VCaP (cell line): ENCODE measurements around the gene FHOD1.

Source experiments
- H3K27ac ChIP-seq: fragments of 450-650 bp; 2 replicates; pipeline ENCODE4 v1.5.1; 2017
- CTCF ChIP-seq: fragments of 450-650 bp; conservative IDR thresholded peaks from 2 replicates; pipeline ENCODE4 v1.5.1; 2017; ENCODE audit warnings: mild to moderate bottlenecking, moderate library complexity

The FHOD1 gene

DNA sequence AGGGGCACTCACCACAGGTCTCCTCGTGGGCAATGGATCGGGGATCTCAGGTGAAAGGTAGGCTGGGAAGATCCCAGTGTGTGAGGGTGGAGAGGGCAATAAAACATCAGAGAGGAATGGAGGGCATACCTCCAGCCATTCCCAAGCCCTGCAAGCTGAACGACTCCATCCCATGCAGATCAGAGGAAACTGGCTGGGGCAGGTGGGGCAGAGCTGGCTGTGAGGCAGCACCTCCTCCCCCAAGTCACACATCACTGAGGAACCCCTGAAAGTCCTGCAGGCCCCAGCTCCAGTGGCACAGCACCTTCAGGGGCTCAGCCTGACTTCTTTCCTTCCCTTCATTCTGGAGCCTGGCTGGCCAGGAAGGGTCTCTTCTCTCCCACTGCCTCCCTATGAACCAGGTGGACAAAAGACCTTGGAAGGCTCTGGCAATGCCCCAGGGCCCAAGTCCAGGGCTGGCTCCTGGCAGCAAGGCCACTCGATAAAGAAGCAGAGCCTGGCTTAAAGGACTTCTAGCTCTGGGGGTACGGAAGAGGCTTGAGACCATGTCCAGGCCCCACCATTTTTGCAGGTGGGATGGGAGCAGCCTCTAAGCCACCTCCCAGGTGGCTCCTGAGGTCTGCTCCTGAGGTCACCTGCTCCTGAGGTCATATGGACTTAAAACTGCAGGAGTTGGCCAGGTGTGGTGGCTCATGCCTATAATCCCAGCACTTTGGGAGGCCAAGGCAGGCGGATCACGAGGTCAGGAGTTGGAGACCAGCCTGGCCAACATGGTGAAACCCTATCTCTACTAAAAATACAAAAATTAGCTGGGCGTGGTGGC, 33.9 kb downstream of the FHOD1 start:
- no peak for TF ChIP-seq CTCF
- H3K27ac ChIP-seq = no peak overlapping the region

DNA sequence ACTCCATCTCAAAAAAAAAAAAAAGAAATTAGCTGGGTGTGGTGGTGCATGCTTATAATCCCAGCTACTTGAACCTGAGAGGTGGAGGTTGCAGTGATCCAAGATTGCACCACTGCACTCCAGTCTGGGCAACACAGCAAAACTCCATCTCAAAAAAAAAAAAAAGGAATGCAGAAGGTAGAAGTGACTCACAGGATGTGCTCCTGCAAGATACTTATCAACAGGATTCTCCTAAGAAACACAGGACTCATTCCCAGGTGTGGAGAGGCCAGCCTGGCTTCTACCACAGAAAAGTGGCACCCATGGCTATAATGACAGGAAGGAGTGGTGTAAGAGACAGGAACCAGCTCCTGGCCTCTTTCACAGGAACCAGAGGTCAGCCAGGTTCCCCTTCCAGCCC, 34.5 kb downstream of the FHOD1 start:
- no peak overlapping the region for H3K27ac ChIP-seq
- TF ChIP-seq CTCF = no peak

- TF ChIP-seq CTCF = no peak
Observed at GRCh38 chr16:67211674-67212073, 35.6 kb downstream of the FHOD1 start.

DNA sequence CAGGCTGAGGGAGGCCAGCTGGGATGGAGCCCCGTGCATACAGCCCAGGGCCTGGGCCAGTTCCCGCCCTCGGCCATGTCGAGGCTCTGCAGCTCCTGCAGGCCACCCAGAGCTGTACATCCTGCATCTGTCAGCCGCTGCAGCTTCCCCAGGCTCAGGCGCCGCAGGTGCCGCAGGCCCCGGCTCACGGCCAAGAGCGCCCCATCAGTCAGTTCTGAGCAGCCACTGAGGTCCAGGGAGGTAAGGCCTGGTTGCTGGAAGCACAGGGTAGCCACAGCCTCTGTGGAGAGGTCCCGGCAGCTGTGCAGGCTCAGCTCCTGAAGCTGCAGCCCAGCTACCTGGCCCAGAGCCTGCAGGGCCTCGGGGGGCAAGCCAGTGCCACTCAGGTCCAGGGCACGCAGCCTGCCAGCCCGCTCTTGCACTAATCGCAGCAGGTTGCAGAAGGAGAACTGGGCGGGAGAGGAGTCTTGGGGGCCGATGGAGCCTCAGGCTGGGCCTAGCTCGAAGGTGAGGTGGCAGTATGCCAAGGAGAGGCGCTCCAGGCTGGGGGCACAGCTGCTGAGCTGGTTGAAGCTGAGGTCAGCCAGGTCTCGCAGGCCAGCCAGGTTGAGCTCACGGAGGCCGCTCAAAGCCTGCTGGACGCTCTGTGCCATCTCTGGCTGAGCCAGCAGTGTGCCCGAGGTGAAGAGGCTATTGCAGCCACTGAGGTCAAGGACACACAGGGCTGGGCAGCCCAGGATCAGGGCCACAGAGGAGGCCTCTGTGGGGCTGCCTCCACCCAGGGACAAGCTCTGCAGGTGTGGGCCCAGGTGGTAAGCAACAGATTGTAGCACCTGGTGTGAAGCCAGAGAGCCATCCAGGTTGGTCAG, 37.0 kb downstream of the FHOD1 start:
- no peak for TF ChIP-seq CTCF
- no peak overlapping the region for H3K27ac ChIP-seq

More at GRCh38 chr16:67211674-67212073, 35.6 kb downstream of the FHOD1 start:
- H3K27ac ChIP-seq = no peak overlapping the region

- no peak overlapping the region for H3K27ac ChIP-seq
- TF ChIP-seq CTCF = no peak
Observed at GRCh38 chr16:67209565-67209964, 37.7 kb downstream of the FHOD1 start.

DNA sequence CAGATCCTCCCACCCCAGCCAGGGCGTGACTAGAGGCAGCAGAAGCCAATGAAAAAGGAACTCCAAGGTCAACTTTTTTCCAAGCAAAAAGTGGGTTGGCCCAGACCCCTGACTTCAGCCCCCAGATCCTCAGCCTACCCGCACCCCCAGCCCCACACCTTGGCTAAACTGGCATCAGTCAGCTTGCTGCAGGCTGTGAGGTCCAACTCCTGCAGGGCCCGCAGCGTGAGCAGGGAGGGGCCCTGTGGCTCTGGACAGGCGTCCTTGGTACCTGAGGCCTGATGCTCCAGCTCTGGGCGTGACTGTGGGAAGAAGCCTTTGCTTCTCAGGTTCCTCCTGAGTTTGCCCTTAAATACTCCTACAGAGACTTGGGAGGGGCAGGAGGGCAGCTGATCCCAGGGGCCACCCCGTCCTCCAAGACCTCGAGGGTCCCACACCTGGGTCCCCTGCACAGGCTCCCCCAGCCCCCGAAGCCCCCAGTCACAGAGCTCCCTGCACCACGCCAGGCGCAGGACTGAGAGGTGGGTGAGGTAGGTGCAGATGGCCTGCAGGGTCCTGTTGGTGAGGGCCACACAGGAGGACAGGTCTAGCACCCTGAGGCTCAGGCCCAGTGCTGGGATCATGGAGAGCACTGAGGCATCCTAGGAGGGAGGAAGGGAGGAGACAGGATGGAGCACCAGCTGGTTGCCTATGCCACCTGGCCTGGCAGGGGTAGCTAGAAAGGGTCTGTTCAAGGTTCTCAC, 39.0 kb downstream of the FHOD1 start:
- TF ChIP-seq CTCF = no peak
- no peak overlapping the region for H3K27ac ChIP-seq
